H9 (cell line): ENCODE measurements around the gene TSPAN18. TPM values are rescaled to one million over a fixed set of nuclear protein-coding genes. Genes with fewer than 3 reads are reported as not detected.

Experiments
- DNase-seq: peaks from one replicate; pipeline ENCODE4 v3.0.0-alpha.2; 2017
- H2AFZ ChIP-seq: one replicate; pipeline ENCODE4 v1.6.1; 2013; ENCODE audit warnings: mild to moderate bottlenecking, low read length, control low read depth, moderate library complexity
- H2AK5ac ChIP-seq: 2 replicates; pipeline ENCODE4 v1.6.1; 2013; ENCODE audit warnings: low read length, control low read depth, mixed read lengths; ENCODE audit not compliant: insufficient read length
- H2BK120ac ChIP-seq: one replicate; pipeline ENCODE4 v1.6.1; 2013; ENCODE audit warnings: low read depth, mild to moderate bottlenecking, low read length, control low read depth, inconsistent platforms; ENCODE audit not compliant: poor library complexity, severe bottlenecking
- H2BK12ac ChIP-seq: 2 replicates; pipeline ENCODE4 v1.6.1; 2013; ENCODE audit warnings: low read length, control low read depth, mixed read lengths, low read depth; ENCODE audit not compliant: insufficient read length
- H2BK15ac ChIP-seq: 2 replicates; pipeline ENCODE4 v1.6.1; 2013; ENCODE audit warnings: low read depth, low read length, control low read depth
- H2BK20ac ChIP-seq: one replicate; pipeline ENCODE4 v1.6.1; 2013; ENCODE audit warnings: low read depth, mild to moderate bottlenecking, low read length, control low read depth, inconsistent platforms; ENCODE audit not compliant: poor library complexity, severe bottlenecking
- H2BK5ac ChIP-seq: 2 replicates; pipeline ENCODE4 v1.6.1; 2013; ENCODE audit warnings: low read length, control low read depth, mixed read lengths; ENCODE audit not compliant: insufficient read length
- H3K14ac ChIP-seq: 2 replicates; pipeline ENCODE4 v1.6.1; 2013; ENCODE audit warnings: low read length, control low read depth; ENCODE audit not compliant: insufficient read depth
- H3K18ac ChIP-seq: 2 replicates; pipeline ENCODE4 v1.6.1; 2013; ENCODE audit warnings: low read depth, mild to moderate bottlenecking, mixed read lengths, low read length, control low read depth; ENCODE audit not compliant: insufficient read length
- H3K23ac ChIP-seq: 2 replicates; pipeline ENCODE4 v1.6.1; 2013; ENCODE audit warnings: low read length, control low read depth, mixed read lengths, low read depth; ENCODE audit not compliant: insufficient read length
- H3K23me2 ChIP-seq: 2 replicates; pipeline ENCODE4 v1.6.1; 2013; ENCODE audit warnings: low read depth, mild to moderate bottlenecking, mixed read lengths, low read length, control low read depth; ENCODE audit not compliant: insufficient read length, poor library complexity, severe bottlenecking
- H3K27ac ChIP-seq: 2 replicates; pipeline ENCODE4 v1.5.1; 2013; ENCODE audit warnings: low read length, control low read depth, mixed read lengths, low read depth; ENCODE audit not compliant: insufficient read length
- H3K27me3 ChIP-seq: 2 replicates; pipeline ENCODE4 v1.6.1; 2013; ENCODE audit warnings: low read length, control low read depth, inconsistent platforms; ENCODE audit not compliant: insufficient read depth
- H3K4ac ChIP-seq: 2 replicates; pipeline ENCODE4 v1.6.1; 2013; ENCODE audit warnings: low read depth, mild to moderate bottlenecking, control low read depth, inconsistent platforms, low read length, moderate library complexity
- H3K4me1 ChIP-seq: 2 replicates; pipeline ENCODE4 v1.6.1; 2013; ENCODE audit warnings: low read length, control low read depth, inconsistent platforms; ENCODE audit not compliant: insufficient read depth
- H3K4me2 ChIP-seq: 2 replicates; pipeline ENCODE4 v1.6.1; 2013; ENCODE audit warnings: low read length, control low read depth, mixed read lengths; ENCODE audit not compliant: insufficient read length, insufficient read depth
- H3K56ac ChIP-seq: 2 replicates; pipeline ENCODE4 v1.6.1; 2013; ENCODE audit warnings: low read depth, mild to moderate bottlenecking, mixed read lengths, low read length, control low read depth; ENCODE audit not compliant: insufficient read length
- H3K79me1 ChIP-seq: 2 replicates; pipeline ENCODE4 v1.6.1; 2013; ENCODE audit warnings: low read depth, mild to moderate bottlenecking, moderate library complexity, low read length, control low read depth, inconsistent platforms; ENCODE audit not compliant: insufficient read depth, poor library complexity, severe bottlenecking
- H3K79me2 ChIP-seq: 2 replicates; pipeline ENCODE4 v1.6.1; 2013; ENCODE audit warnings: low read length, control low read depth, inconsistent platforms; ENCODE audit not compliant: insufficient read depth
- H3K9ac ChIP-seq: 2 replicates; pipeline ENCODE4 v1.6.1; 2013; ENCODE audit warnings: low read length, control low read depth, mixed read lengths; ENCODE audit not compliant: insufficient read length; ENCODE audit errors: extremely low read depth
- H3K9me3 ChIP-seq: one replicate; pipeline ENCODE4 v1.6.1; 2013; ENCODE audit warnings: low read depth, low read length, inconsistent platforms; ENCODE audit not compliant: control insufficient read depth
- H3T11ph ChIP-seq: one replicate; pipeline ENCODE4 v1.6.1; 2013; ENCODE audit warnings: mild to moderate bottlenecking, low read length, control low read depth, inconsistent platforms
- H4K20me1 ChIP-seq: one replicate; pipeline ENCODE4 v1.6.1; 2013; ENCODE audit not compliant: control insufficient read depth, insufficient read length, insufficient read depth
- H4K5ac ChIP-seq: 2 replicates; pipeline ENCODE4 v1.6.1; 2013; ENCODE audit warnings: low read depth, mild to moderate bottlenecking, mixed read lengths, low read length, control low read depth; ENCODE audit not compliant: insufficient read length
- H4K8ac ChIP-seq: replicated peaks from 2 replicates; pipeline ENCODE4 v1.6.1; 2013; ENCODE audit warnings: low read length, control low read depth, mixed read lengths, low read depth; ENCODE audit not compliant: insufficient read length
- H4K91ac ChIP-seq: 2 replicates; pipeline ENCODE4 v1.6.1; 2013; ENCODE audit warnings: low read depth, mild to moderate bottlenecking, moderate library complexity, mixed read lengths, low read length, control low read depth; ENCODE audit not compliant: insufficient read length
- H3K27ac Mint-ChIP-seq, 3 experiments: 2 replicates in 2 of 3; 3 replicates in 1 of 3; pipeline ENCODE4 v1.8.0; 2020 to 2021; ENCODE audit warnings: mixed read lengths in 3 of 3, mild to moderate bottlenecking in 1 of 3, moderate library complexity in 1 of 3
- H3K27me3 Mint-ChIP-seq: 2 replicates; pipeline ENCODE4 v1.8.0; 2021; ENCODE audit warnings: low read depth, mild to moderate bottlenecking, moderate library complexity, mixed read lengths
- H3K36me3 Mint-ChIP-seq, 3 experiments: 2 replicates in 2 of 3; 3 replicates in 1 of 3; pipeline ENCODE4 v1.8.0; 2020 to 2021; ENCODE audit warnings: low read depth in 3 of 3, mixed read lengths in 3 of 3; ENCODE audit not compliant: insufficient read depth in 1 of 3
- H3K4me1 Mint-ChIP-seq, 2 experiments: 2 replicates each; pipeline ENCODE4 v1.8.0; 2020; ENCODE audit warnings: mixed read lengths in 2 of 2
- H3K4me3 Mint-ChIP-seq, 2 experiments: 2 replicates in 1 of 2; 3 replicates in 1 of 2; pipeline ENCODE4 v1.8.0; 2020 to 2021; ENCODE audit warnings: mild to moderate bottlenecking in 2 of 2, mixed read lengths in 2 of 2, moderate library complexity in 1 of 2
- H3K9me3 Mint-ChIP-seq, 2 experiments: 2 replicates in 1 of 2; 3 replicates in 1 of 2; pipeline ENCODE4 v1.8.0; 2020; ENCODE audit warnings: mild to moderate bottlenecking in 2 of 2, mixed read lengths in 2 of 2, moderate library complexity in 1 of 2
- CTCF ChIP-seq: fragments of 200-600 bp; sonication (generic); conservative IDR thresholded peaks from 3 replicates; pipeline ENCODE4 v1.8.0; 2021; ENCODE audit warnings: antibody characterized with exemption, mild to moderate bottlenecking
- WGBS: extraction: QIAGEN DNeasy Blood & Tissue Kit; methylation state at CpG from one replicate; pipeline ENCODE4 v1.1.7; 2013; ENCODE audit warnings: missing lambda C conversion rate, low lambda C conversion rate, mixed read lengths; ENCODE audit not compliant: insufficient read length; ENCODE audit errors: extremely low coverage; 5-methylcytosine and 5-hydroxymethylcytosine counted together
- total RNA-seq: library from RNA; stranded (reverse); gene quantifications from 2 replicates; pipeline ENCODE4 v1.2.1, GENCODE V29; 2021

Gene TSPAN18
- total RNA-seq, 1 experiment from 2014 or later: 25.3 TPM

- no peak overlapping the region for H3K18ac ChIP-seq
- H3K4me1 ChIP-seq: peaks cover 10% of the 10 kb centered on the region; the same call in 1 of the 2 replicates
- Mint-ChIP-seq H3K27me3 (peaks cover 1% of the 10 kb centered on the region; the same call in 1 of the 2 replicates), H3K4me1 (peaks cover 39 to 45% of the 10 kb centered on the region in 2 experiments), H3K9me3 (peaks cover 5% of the 10 kb centered on the region in 2 experiments; a peak in 4 of 5 replicates), H3K27ac (peak overlapping the region; percentile 12 to 50 (median 37); a peak in 4 of 7 replicates), H3K36me3 (peaks cover 0 to 7% (median 0%) of the 10 kb centered on the region in 3 experiments; a peak in 2 of 7 replicates), H3K4me3 (no peak overlapping the region)
- no CpG with 5 or more reads among the region's 9 CpGs for WGBS
- no peak overlapping the region for H4K91ac ChIP-seq
- H3K23ac ChIP-seq: no peak overlapping the region
- no peak overlapping the region for H3K27ac ChIP-seq
- no peak overlapping the region for H3K56ac ChIP-seq
- H3K4ac ChIP-seq: no peak overlapping the region
- H3K23me2 ChIP-seq: no peaks in the 10 kb centered on the region
- H3T11ph ChIP-seq: no peak overlapping the region
- H2BK120ac ChIP-seq: no peak overlapping the region
- H3K79me1 ChIP-seq: no peaks in the 10 kb centered on the region
- H4K20me1 ChIP-seq: no peaks in the 10 kb centered on the region
- peak; percentile 61 for TF ChIP-seq CTCF
- no peak overlapping the region for H2BK5ac ChIP-seq
- no peak overlapping the region for H3K14ac ChIP-seq
- H3K79me2 ChIP-seq: no peaks in the 10 kb centered on the region
- H2BK20ac ChIP-seq: no peak overlapping the region
- H4K5ac ChIP-seq: no peak overlapping the region
- H2AFZ ChIP-seq: no peak overlapping the region
- H3K9me3 ChIP-seq: no peaks in the 10 kb centered on the region
- no peak overlapping the region for H2BK15ac ChIP-seq
- H3K27me3 ChIP-seq: no peaks in the 10 kb centered on the region
- no peak overlapping the region for H2AK5ac ChIP-seq
- no peak overlapping the region for H4K8ac ChIP-seq
- H3K9ac ChIP-seq: no peak overlapping the region
- no peak overlapping the region for H3K4me2 ChIP-seq
- DNase-seq: peak; percentile 62
- H2BK12ac ChIP-seq: no peak overlapping the region
These were observed 250.8 kb downstream of the TSPAN18 start for GRCh38 chr11:44977493-44977984.
